NCI-H748 (cell line): ENCODE results near the gene RAD23B.
"Not testable (repeated sequence)": the region's sequence is repeated elsewhere in the genome, so short reads cannot be mapped to it uniquely, and the experiment has no call there.

ENCODE experiments used
- DNase-seq: peaks from one replicate; lab custom pipeline; 2025; ENCODE audit not compliant: unreplicated experiment; lab: John Stamatoyannopoulos, UW

The RAD23B gene

GRCh38 chr9:107292821-107293542 is 9.9 kb downstream of the RAD23B start:
- no peak for DNase-seq

- no peak for DNase-seq
Measured at GRCh38 chr9:107293543-107294085, 10.5 kb downstream of the RAD23B start.

GRCh38 chr9:107294756-107295155 is 11.7 kb downstream of the RAD23B start:
- DNase-seq, result no peak

GRCh38 chr9:107295995-107296394 is 12.9 kb downstream of the RAD23B start:
- DNase-seq, result no peak

- DNase-seq, result not testable (repeated sequence)
Measured at GRCh38 chr9:107296592-107296991, 13.5 kb downstream of the RAD23B start.

- no peak for DNase-seq
Measured at GRCh38 chr9:107299437-107299836, 16.4 kb downstream of the RAD23B start.

GRCh38 chr9:107306308-107306707 is 23.2 kb downstream of the RAD23B start:
- no peak for DNase-seq

- DNase-seq, result no peak
Measured at GRCh38 chr9:107307331-107307730, 24.3 kb downstream of the RAD23B start.

GRCh38 chr9:107308461-107308860 is 25.4 kb downstream of the RAD23B start:
- no peak for DNase-seq

GRCh38 chr9:107309271-107309670 is 26.2 kb downstream of the RAD23B start:
- DNase-seq, result no peak

GRCh38 chr9:107312376-107313050 is 29.4 kb downstream of the RAD23B start:
- DNase-seq, result no peak

- no peak for DNase-seq
Measured at GRCh38 chr9:107313555-107314096, 30.5 kb downstream of the RAD23B start.

- no peak for DNase-seq
Measured at GRCh38 chr9:107314763-107315162, 31.7 kb downstream of the RAD23B start.

GRCh38 chr9:107316795-107317661 is 33.9 kb downstream of the RAD23B start:
- no peak for DNase-seq

GRCh38 chr9:107322643-107323042 is 39.6 kb downstream of the RAD23B start:
- DNase-seq, result no peak

GRCh38 chr9:107323836-107324585 is 40.9 kb downstream of the RAD23B start:
- DNase-seq, result no peak

GRCh38 chr9:107325842-107326241 is 42.8 kb downstream of the RAD23B start:
- no peak for DNase-seq

GRCh38 chr9:107328510-107328909 is 45.4 kb downstream of the RAD23B start:
- DNase-seq, result no peak

GRCh38 chr9:107330420-107330819 is 47.3 kb downstream of the RAD23B start:
- no peak for DNase-seq

GRCh38 chr9:107332883-107333282 is 49.8 kb downstream of the RAD23B start:
- DNase-seq, result no peak
